Measurements from ENCODE around the gene SLC26A11. TPM values are rescaled to one million over a fixed set of nuclear protein-coding genes. Genes with fewer than 3 reads are reported as not detected.

The SLC26A11 gene
- total RNA-seq, 2 experiments from 2014 or later, result 46.5 to 50.9 TPM

DNA sequence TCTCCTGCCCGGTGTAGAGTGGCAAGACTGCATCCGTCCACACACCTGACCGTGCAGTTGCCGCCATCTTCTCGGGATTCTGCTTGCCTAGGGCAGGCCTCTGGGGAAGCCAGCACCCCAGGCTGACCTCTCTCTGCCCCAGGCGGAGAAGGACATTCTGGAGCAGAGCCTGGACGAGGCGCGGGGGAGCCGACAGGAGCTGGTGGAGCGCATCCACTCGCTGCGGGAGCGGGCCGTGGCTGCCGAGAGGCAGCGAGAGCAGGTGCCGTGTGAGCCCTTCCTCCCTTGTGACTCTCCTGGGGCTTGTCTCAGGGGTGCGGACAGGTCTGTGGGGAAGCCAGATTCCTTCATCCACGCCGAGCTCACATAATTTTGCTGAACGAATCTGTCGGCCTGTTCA lies 30.6 kb upstream of the SLC26A11 start:
- DNase-seq, result no peak
- H3K36me3 Mint-ChIP-seq (ENCODE audit: low read depth), result no peaks in the 10 kb centered on the region
- H3K4me3 Mint-ChIP-seq, result no peak overlapping the region
- H3K27me3 ChIP-seq (ENCODE audit: control insufficient read depth in 1 of 2, insufficient read depth in 2 of 2, low read length in 2 of 2), result no peaks in the 10 kb centered on the region
- H3K27ac ChIP-seq (ENCODE audit: low read depth in 1 of 2, low read length in 2 of 2), result no peak overlapping the region
- POLR2A ChIA-PET, result no interaction called here
- ATAC-seq (ENCODE audit: poor library complexity), result no peak
- no peaks in the 10 kb centered on the region for H3K9me3 ChIP-seq (ENCODE audit: control insufficient read depth in 1 of 2, insufficient read depth in 1 of 2, low read length in 2 of 2)
- H3K4me1 Mint-ChIP-seq (ENCODE audit: low read depth), result no peaks in the 10 kb centered on the region
- H3K36me3 ChIP-seq (ENCODE audit: insufficient read depth, low read length), result no peaks in the 10 kb centered on the region
- no peak overlapping the region for H3K27ac Mint-ChIP-seq
- H3K4me3 ChIP-seq (ENCODE audit: low read length), result no peak overlapping the region
- CTCF ChIA-PET, result no interaction called here
- intact Hi-C loops (cut with DNase I, micrococcal nuclease), result loop anchor here in 1 of 2 experiments (5.0 kb wide), 1 partner anchor 178 kb away; no protein-coding TSS in a partner anchor
- no peaks in the 10 kb centered on the region for H3K9me3 Mint-ChIP-seq
- no peak for TF ChIP-seq CTCF (IDR thresholded peaks at IDR 0.05)
- H3K4me1 ChIP-seq (ENCODE audit: insufficient read depth, low read length), result no peaks in the 10 kb centered on the region
- peaks cover 4% of the 10 kb centered on the region for H3K27me3 Mint-ChIP-seq

GRCh38 chr17:80190716-80191115 lies 29.5 kb upstream of the SLC26A11 start:
- ChIA-PET POLR2A (no interaction called here), CTCF (no interaction called here)
- Mint-ChIP-seq H3K4me1 (ENCODE audit: low read depth) (no peaks in the 10 kb centered on the region), H3K4me3 (no peak overlapping the region), H3K9me3 (no peaks in the 10 kb centered on the region), H3K27me3 (peaks cover 4% of the 10 kb centered on the region), H3K27ac (no peak overlapping the region), H3K36me3 (ENCODE audit: low read depth) (no peaks in the 10 kb centered on the region)
- H3K27me3 ChIP-seq (ENCODE audit: control insufficient read depth in 1 of 2, insufficient read depth in 2 of 2, low read length in 2 of 2), result no peaks in the 10 kb centered on the region
- no peak for TF ChIP-seq CTCF (IDR thresholded peaks at IDR 0.05)
- no peak overlapping the region for H3K4me3 ChIP-seq (ENCODE audit: low read length)
- H3K4me1 ChIP-seq (ENCODE audit: insufficient read depth, low read length), result peaks cover under 1% of the 10 kb centered on the region
- H3K9me3 ChIP-seq (ENCODE audit: control insufficient read depth in 1 of 2, insufficient read depth in 1 of 2, low read length in 2 of 2), result peaks cover 0 to under 1% of the 10 kb centered on the region in 2 experiments
- intact Hi-C loops (cut with DNase I, micrococcal nuclease), result loop anchor here in 1 of 2 experiments (5.0 kb wide), 1 partner anchor 177 kb away; no protein-coding TSS in a partner anchor
- DNase-seq (no peak), ATAC-seq (ENCODE audit: poor library complexity) (no peak)
- no peak overlapping the region for H3K27ac ChIP-seq (ENCODE audit: low read depth in 1 of 2, low read length in 2 of 2)
- H3K36me3 ChIP-seq (ENCODE audit: insufficient read depth, low read length), result no peaks in the 10 kb centered on the region

DNA sequence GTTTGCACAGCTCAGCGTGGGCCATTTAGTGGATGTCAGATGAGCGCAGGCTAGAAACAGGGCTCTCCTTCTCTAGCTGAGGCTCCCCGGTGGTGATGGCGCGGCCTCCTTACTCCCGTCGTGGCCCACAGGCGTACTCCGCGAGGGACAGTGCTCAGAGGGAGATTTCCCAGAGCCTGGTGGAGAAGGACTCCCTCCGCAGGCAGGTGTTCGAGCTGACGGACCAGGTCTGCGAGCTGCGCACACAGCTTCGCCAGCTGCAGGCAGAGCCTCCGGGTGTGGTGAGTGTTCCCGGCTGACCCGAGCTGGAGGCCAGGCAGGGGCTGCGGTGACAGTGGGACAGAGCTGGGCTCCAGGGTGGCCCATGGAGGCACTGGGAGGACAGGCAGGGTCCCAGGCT lies 29.0 kb upstream of the SLC26A11 start:
- Mint-ChIP-seq H3K9me3 (no peaks in the 10 kb centered on the region), H3K4me3 (no peak overlapping the region), H3K4me1 (ENCODE audit: low read depth) (no peaks in the 10 kb centered on the region), H3K36me3 (ENCODE audit: low read depth) (no peaks in the 10 kb centered on the region), H3K27ac (no peak overlapping the region), H3K27me3 (peaks cover 7% of the 10 kb centered on the region)
- no peak for ATAC-seq (ENCODE audit: poor library complexity)
- TF ChIP-seq CTCF (IDR thresholded peaks at IDR 0.05), result no peak
- peaks cover 0 to 4% of the 10 kb centered on the region in 2 experiments for H3K9me3 ChIP-seq (ENCODE audit: control insufficient read depth in 1 of 2, insufficient read depth in 1 of 2, low read length in 2 of 2)
- no peaks in the 10 kb centered on the region for H3K36me3 ChIP-seq (ENCODE audit: insufficient read depth, low read length)
- H3K4me3 ChIP-seq (ENCODE audit: low read length), result no peak overlapping the region
- H3K4me1 ChIP-seq (ENCODE audit: insufficient read depth, low read length), result peaks cover 4% of the 10 kb centered on the region
- DNase-seq, result no peak
- intact Hi-C loops (cut with DNase I, micrococcal nuclease), result loop anchor here in 1 of 2 experiments (5.0 kb wide), 1 partner anchor 176 kb away; no protein-coding TSS in a partner anchor
- H3K27me3 ChIP-seq (ENCODE audit: control insufficient read depth in 1 of 2, insufficient read depth in 2 of 2, low read length in 2 of 2), result no peaks in the 10 kb centered on the region
- ChIA-PET POLR2A (no interaction called here), CTCF (no interaction called here)
- no peak overlapping the region for H3K27ac ChIP-seq (ENCODE audit: low read depth in 1 of 2, low read length in 2 of 2)

Measured in CD4-positive, alpha-beta T cell (primary cell).